Smooth muscle cell of the brain vasculature (primary cell): Measurements from ENCODE around the gene GDPD3.
A peak's percentile ranks its signal among the peaks of the same experiment; 100 is the strongest.
"Not testable (repeated sequence)": the region's sequence is repeated elsewhere in the genome, so short reads cannot be mapped to it uniquely, and the experiment has no call there.

ENCODE experiments used
- DNase-seq: peaks from one replicate; pipeline ENCODE4 v3.0.0-alpha.2; 2012; ENCODE audit warnings: low read depth, low spot score

Gene GDPD3

GRCh38 chr16:30124985-30125379 is 11.6 kb upstream of the GDPD3 start:
- DNase-seq, result no peak

- no peak for DNase-seq
These were observed 9.3 kb upstream of the GDPD3 start for GRCh38 chr16:30122604-30123160.

GRCh38 chr16:30121741-30122571 is 8.6 kb upstream of the GDPD3 start:
- DNase-seq, result no peak

GRCh38 chr16:30120340-30121105 is 7.2 kb upstream of the GDPD3 start:
- DNase-seq, result no peak

- DNase-seq, result no peak
These were observed 6.1 kb upstream of the GDPD3 start for GRCh38 chr16:30119428-30119827.

GRCh38 chr16:30117768-30118167 is 4.4 kb upstream of the GDPD3 start:
- no peak for DNase-seq

GRCh38 chr16:30116291-30117207 is 3.2 kb upstream of the GDPD3 start:
- no peak for DNase-seq

- no peak for DNase-seq
These were observed 1.9 kb upstream of the GDPD3 start for GRCh38 chr16:30115238-30115637.

- not testable (repeated sequence) for DNase-seq
These were observed 1.5 kb upstream of the GDPD3 start for GRCh38 chr16:30114833-30115232.

- DNase-seq, result no peak
These were observed 1.1 kb upstream of the GDPD3 start for GRCh38 chr16:30114411-30114810.

- no peak for DNase-seq
These were observed 485 bp upstream of the GDPD3 start for GRCh38 chr16:30113711-30114333.

- DNase-seq, result no peak
These were observed 923 bp downstream of the GDPD3 start for GRCh38 chr16:30112197-30113030.

GRCh38 chr16:30110661-30111060 is 2.7 kb downstream of the GDPD3 start:
- DNase-seq, result no peak

- DNase-seq, result no peak
These were observed 5.1 kb downstream of the GDPD3 start for GRCh38 chr16:30108059-30108850.

GRCh38 chr16:30104492-30104891 is 8.8 kb downstream of the GDPD3 start:
- DNase-seq, result no peak

GRCh38 chr16:30104090-30104489 is 9.2 kb downstream of the GDPD3 start:
- DNase-seq, result no peak

- DNase-seq, result no peak
These were observed 16.3 kb downstream of the GDPD3 start for GRCh38 chr16:30096862-30097563.

- DNase-seq, result peak; percentile 72
These were observed 17.1 kb downstream of the GDPD3 start, which contains the start of gene YPEL3 for GRCh38 chr16:30096105-30096861. Gene YPEL3, minus strand, starts transcription at chr16:30096213. Its CDS starts 731 bp downstream, at chr16:30095482.
